ENCODE data around the gene UST.

Gene UST

GRCh38 chr6:148924226-148925012 is 177.6 kb downstream of the UST start:
- no peak for DNase-seq (ENCODE audit: insufficient read length, low spot score)
- no peak for FAIRE-seq
- TF ChIP-seq POLR2AphosphoS5 (IDR thresholded peaks at IDR 0.05; ENCODE audit: low read depth, low read length) (no peak), POU2F2 (IDR thresholded peaks at IDR 0.05; ENCODE audit: low read depth, low read length) (no peak), TAF1 (IDR thresholded peaks at IDR 0.05; ENCODE audit: low read depth, low read length) (no peak), PAX5 (IDR thresholded peaks at IDR 0.05; ENCODE audit: insufficient read depth, low read length, severe bottlenecking) (no peak), SPI1 (IDR thresholded peaks at IDR 0.05; ENCODE audit: low read depth, low read length) (no peak)

GRCh38 chr6:148925701-148926100 is 178.9 kb downstream of the UST start:
- FAIRE-seq (no peak), DNase-seq (ENCODE audit: insufficient read length, low spot score) (no peak)
- no peak for TF ChIP-seq SPI1 (IDR thresholded peaks at IDR 0.05; ENCODE audit: low read depth, low read length)
- TF ChIP-seq TAF1 (IDR thresholded peaks at IDR 0.05; ENCODE audit: low read depth, low read length): no peak
- no peak for TF ChIP-seq POLR2AphosphoS5 (IDR thresholded peaks at IDR 0.05; ENCODE audit: low read depth, low read length)
- no peak for TF ChIP-seq POLR2A (IDR thresholded peaks at IDR 0.05; ENCODE audit: low read depth, low read length)

- TF ChIP-seq POLR2A (IDR thresholded peaks at IDR 0.05; ENCODE audit: low read depth, low read length) (no peak), PAX5 (IDR thresholded peaks at IDR 0.05; ENCODE audit: insufficient read depth, low read length, severe bottlenecking) (no peak), SPI1 (IDR thresholded peaks at IDR 0.05; ENCODE audit: low read depth, low read length) (no peak), TAF1 (IDR thresholded peaks at IDR 0.05; ENCODE audit: low read depth, low read length) (no peak), POU2F2 (IDR thresholded peaks at IDR 0.05; ENCODE audit: low read depth, low read length) (no peak), POLR2AphosphoS5 (IDR thresholded peaks at IDR 0.05; ENCODE audit: low read depth, low read length) (no peak)
- no peak for DNase-seq (ENCODE audit: insufficient read length, low spot score)
- peak; percentile 38 for FAIRE-seq
These were observed 179.6 kb downstream of the UST start for GRCh38 chr6:148926478-148926877.

GRCh38 chr6:148927586-148927985 is 180.8 kb downstream of the UST start:
- TF ChIP-seq SPI1 (IDR thresholded peaks at IDR 0.05; ENCODE audit: low read depth, low read length): no peak
- TF ChIP-seq PAX5 (IDR thresholded peaks at IDR 0.05; ENCODE audit: insufficient read depth, low read length, severe bottlenecking): no peak
- no peak for TF ChIP-seq POLR2A (IDR thresholded peaks at IDR 0.05; ENCODE audit: low read depth, low read length)
- no peak for TF ChIP-seq POU2F2 (IDR thresholded peaks at IDR 0.05; ENCODE audit: low read depth, low read length)
- TF ChIP-seq TAF1 (IDR thresholded peaks at IDR 0.05; ENCODE audit: low read depth, low read length): no peak
- no peak for TF ChIP-seq POLR2AphosphoS5 (IDR thresholded peaks at IDR 0.05; ENCODE audit: low read depth, low read length)
- no peak for FAIRE-seq

GRCh38 chr6:148928811-148929210 is 182.0 kb downstream of the UST start:
- TF ChIP-seq POLR2AphosphoS5 (IDR thresholded peaks at IDR 0.05; ENCODE audit: low read depth, low read length): no peak
- TF ChIP-seq TAF1 (IDR thresholded peaks at IDR 0.05; ENCODE audit: low read depth, low read length): no peak
- TF ChIP-seq SPI1 (IDR thresholded peaks at IDR 0.05; ENCODE audit: low read depth, low read length): no peak
- DNase-seq (ENCODE audit: insufficient read length, low spot score): no peak
- no peak for FAIRE-seq

More at GRCh38 chr6:148927586-148927985, 180.8 kb downstream of the UST start:
- no peak for DNase-seq (ENCODE audit: insufficient read length, low spot score)

DNA sequence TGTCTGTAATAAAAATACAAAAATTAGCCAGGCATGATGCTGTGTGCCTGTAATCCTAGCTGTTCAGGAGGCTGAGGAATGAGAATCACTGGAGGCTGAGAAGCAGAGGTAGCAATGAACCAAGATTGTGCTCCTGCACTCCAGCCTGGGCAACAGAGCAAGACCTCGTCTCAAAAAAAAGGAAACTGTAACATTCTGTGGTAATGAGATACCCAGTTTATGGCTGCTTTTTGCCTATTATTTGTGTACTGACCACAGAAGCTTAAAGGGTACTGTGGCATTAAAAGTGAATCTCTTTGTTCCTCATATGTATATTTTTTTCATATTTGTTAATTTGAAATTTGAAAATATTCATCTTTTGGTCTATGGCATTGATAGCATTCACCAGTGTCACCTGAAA is 185.4 kb downstream of the UST start:
- FAIRE-seq (no peak), DNase-seq (ENCODE audit: insufficient read length, low spot score) (no peak)
- TF ChIP-seq POLR2AphosphoS5 (IDR thresholded peaks at IDR 0.05; ENCODE audit: low read depth, low read length): no peak
- TF ChIP-seq PAX5 (IDR thresholded peaks at IDR 0.05; ENCODE audit: insufficient read depth, low read length, severe bottlenecking): no peak
- TF ChIP-seq SPI1 (IDR thresholded peaks at IDR 0.05; ENCODE audit: low read depth, low read length): no peak

DNA sequence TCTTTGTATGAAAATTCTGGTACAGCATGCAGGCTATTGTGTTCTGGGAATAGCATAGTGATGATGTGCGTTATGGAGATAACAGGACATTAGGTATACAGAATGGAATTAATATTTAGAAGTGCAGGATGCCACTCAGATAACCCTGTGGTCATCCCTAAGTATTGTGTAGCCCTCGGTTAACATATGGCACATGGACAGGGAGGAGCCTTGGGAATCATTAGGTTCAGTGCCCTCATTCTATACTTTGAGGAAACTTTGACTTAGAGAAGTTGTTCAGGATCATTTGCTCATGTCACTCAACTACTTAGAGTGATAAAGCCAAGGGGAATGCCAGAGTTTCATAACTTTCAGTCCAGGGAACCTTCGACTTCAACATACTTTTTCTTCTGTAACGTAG is 185.9 kb downstream of the UST start:
- no peak for DNase-seq (ENCODE audit: insufficient read length, low spot score)
- TF ChIP-seq POLR2AphosphoS5 (IDR thresholded peaks at IDR 0.05; ENCODE audit: low read depth, low read length): no peak
- TF ChIP-seq TAF1 (IDR thresholded peaks at IDR 0.05; ENCODE audit: low read depth, low read length): no peak
- no peak for TF ChIP-seq PAX5 (IDR thresholded peaks at IDR 0.05; ENCODE audit: insufficient read depth, low read length, severe bottlenecking)
- TF ChIP-seq SPI1 (IDR thresholded peaks at IDR 0.05; ENCODE audit: low read depth, low read length): no peak
- TF ChIP-seq POU2F2 (IDR thresholded peaks at IDR 0.05; ENCODE audit: low read depth, low read length): no peak
- no peak for TF ChIP-seq POLR2A (IDR thresholded peaks at IDR 0.05; ENCODE audit: low read depth, low read length)
- FAIRE-seq: no peak

- FAIRE-seq: no peak
- no peak for DNase-seq (ENCODE audit: insufficient read length, low spot score)
These were observed 187.7 kb downstream of the UST start for GRCh38 chr6:148934539-148934938.

GRCh38 chr6:148934961-148935360 is 188.1 kb downstream of the UST start:
- no peak for DNase-seq (ENCODE audit: insufficient read length, low spot score)
- TF ChIP-seq SPI1 (IDR thresholded peaks at IDR 0.05; ENCODE audit: low read depth, low read length) (no peak), POU2F2 (IDR thresholded peaks at IDR 0.05; ENCODE audit: low read depth, low read length) (no peak), TAF1 (IDR thresholded peaks at IDR 0.05; ENCODE audit: low read depth, low read length) (no peak), POLR2A (IDR thresholded peaks at IDR 0.05; ENCODE audit: low read depth, low read length) (no peak), POLR2AphosphoS5 (IDR thresholded peaks at IDR 0.05; ENCODE audit: low read depth, low read length) (no peak), PAX5 (IDR thresholded peaks at IDR 0.05; ENCODE audit: insufficient read depth, low read length, severe bottlenecking) (no peak)
- FAIRE-seq: no peak

More at GRCh38 chr6:148934539-148934938, 187.7 kb downstream of the UST start:
- no peak for TF ChIP-seq TAF1 (IDR thresholded peaks at IDR 0.05; ENCODE audit: low read depth, low read length)
- no peak for TF ChIP-seq PAX5 (IDR thresholded peaks at IDR 0.05; ENCODE audit: insufficient read depth, low read length, severe bottlenecking)
- peak; percentile 56; the same call in 1 of the 2 replicates for TF ChIP-seq SPI1 (IDR thresholded peaks at IDR 0.05; ENCODE audit: low read depth, low read length)
- TF ChIP-seq POLR2A (IDR thresholded peaks at IDR 0.05; ENCODE audit: low read depth, low read length): no peak

DNA sequence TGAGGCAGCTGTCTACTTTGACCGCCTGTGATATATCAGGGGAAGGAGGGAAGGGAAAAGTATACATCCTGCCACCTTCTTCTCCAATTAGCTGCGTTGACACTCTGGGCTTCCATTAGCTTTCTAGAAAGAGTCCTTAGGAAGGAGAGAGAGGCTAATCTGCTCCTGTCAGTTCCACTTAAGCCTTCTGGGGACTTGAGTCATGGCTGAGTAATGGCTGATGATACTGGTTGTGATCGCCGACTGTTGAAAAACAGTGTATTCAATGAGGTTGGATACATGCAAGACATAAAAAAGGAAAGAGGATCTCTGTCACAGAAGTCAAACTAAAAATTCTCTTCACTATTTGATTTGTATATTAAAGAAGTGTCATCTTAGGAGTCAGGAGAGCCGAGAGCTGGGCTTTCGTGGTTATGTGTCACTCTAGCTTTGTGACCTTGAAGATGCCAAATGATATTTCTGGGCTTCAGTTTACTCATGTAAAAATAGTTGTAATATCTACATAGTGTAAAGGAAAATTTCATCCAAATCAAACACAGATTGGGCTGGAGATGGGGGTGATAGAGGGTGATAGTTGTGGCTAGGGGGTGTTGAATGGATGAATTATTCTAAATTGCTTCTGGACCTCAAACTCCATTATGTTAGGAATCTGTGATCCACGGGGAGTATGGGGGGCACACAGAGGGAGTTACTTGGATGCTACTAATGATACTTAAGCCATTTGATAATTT is 189.0 kb downstream of the UST start:
- FAIRE-seq: no peak
- no peak for DNase-seq (ENCODE audit: insufficient read length, low spot score)
- no peak for TF ChIP-seq POLR2A (IDR thresholded peaks at IDR 0.05; ENCODE audit: low read depth, low read length)

Data from GM12891 (cell line).